GM12801 (cell line): Measurements from ENCODE around the gene SMARCD3.

ENCODE experiments used
- TF ChIP-seq, protein P1 (sequence below): IDR thresholded peaks from one replicate; pipeline ENCODE4 v1.5.1; 2011; ENCODE audit warnings: control low read depth; ENCODE audit not compliant: insufficient read length; ENCODE audit errors: extremely low read depth

The SMARCD3 gene

GRCh38 chr7:151197932-151198331 lies 50.6 kb downstream of the SMARCD3 start:
- TF ChIP-seq, protein P1, sequence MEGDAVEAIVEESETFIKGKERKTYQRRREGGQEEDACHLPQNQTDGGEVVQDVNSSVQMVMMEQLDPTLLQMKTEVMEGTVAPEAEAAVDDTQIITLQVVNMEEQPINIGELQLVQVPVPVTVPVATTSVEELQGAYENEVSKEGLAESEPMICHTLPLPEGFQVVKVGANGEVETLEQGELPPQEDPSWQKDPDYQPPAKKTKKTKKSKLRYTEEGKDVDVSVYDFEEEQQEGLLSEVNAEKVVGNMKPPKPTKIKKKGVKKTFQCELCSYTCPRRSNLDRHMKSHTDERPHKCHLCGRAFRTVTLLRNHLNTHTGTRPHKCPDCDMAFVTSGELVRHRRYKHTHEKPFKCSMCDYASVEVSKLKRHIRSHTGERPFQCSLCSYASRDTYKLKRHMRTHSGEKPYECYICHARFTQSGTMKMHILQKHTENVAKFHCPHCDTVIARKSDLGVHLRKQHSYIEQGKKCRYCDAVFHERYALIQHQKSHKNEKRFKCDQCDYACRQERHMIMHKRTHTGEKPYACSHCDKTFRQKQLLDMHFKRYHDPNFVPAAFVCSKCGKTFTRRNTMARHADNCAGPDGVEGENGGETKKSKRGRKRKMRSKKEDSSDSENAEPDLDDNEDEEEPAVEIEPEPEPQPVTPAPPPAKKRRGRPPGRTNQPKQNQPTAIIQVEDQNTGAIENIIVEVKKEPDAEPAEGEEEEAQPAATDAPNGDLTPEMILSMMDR = no peak

- TF ChIP-seq, protein P1 = no peak
Measured at GRCh38 chr7:151195616-151196450, 52.7 kb downstream of the SMARCD3 start.

GRCh38 chr7:151194188-151194587 lies 54.3 kb downstream of the SMARCD3 start:
- TF ChIP-seq, protein P1 = no peak

DNA sequence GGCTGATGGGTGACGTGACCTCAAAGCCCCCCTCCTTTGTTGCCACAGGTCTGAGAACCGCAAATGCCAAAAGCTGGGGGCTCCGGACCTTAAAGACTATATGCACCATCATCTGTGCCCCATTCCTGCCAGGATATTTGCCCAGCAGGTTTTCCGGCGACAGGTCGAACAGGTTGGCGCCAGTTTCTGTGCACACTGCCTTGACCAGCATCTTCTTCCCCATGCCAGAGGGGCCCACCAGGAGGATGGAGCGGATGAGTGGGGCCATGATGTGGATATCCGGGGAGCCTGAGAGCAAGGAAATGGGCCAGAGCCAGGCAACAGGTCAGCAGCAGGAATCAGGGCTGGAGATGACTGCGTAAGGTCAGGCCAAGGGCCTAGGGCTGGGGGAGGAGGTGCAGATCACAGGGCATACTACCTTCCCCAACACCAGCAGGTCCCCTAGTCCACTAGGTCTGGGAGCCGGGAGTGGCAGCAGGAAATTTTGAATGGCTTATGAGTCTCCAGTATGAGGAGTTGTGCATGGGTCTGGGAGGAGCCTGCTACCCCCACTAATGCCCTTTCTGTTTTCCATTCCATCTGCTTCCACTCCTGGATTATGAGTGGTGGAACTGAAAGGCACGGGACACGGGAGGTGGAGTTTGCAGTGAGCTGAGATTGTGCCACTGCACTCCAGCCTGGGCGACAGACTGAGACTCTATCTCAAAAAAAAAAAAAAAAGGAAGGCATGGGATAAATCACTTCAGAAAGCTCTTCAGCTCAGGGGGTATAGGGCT lies 55.1 kb downstream of the SMARCD3 start:
- TF ChIP-seq, protein P1 = no peak

- TF ChIP-seq, protein P1 = no peak
Measured at GRCh38 chr7:151192002-151192539, 56.4 kb downstream of the SMARCD3 start.

DNA sequence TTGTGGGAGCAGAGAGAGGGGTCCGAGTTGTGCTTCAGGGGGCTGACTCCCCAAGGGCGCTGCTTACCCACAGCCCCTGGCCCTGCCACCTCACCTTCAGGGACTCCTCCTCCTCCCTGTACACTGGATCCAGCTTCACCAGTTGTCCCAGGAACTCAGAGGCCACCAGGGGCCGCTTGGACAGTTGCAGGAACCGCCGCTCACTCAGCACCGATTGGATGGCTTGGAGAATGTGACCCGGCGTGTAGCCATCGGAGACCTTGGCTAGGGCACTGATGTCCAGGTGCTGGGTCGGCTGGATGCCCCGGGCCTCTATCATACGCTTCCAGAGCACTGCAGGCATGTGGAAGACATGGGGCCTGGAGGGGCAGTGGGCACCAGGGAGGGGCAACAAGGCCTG lies 57.0 kb downstream of the SMARCD3 start:
- TF ChIP-seq, protein P1 = no peak

GRCh38 chr7:151189038-151189437 lies 59.5 kb downstream of the SMARCD3 start:
- TF ChIP-seq, protein P1 = no peak
